HG02610 (cell line): ENCODE measurements around the gene METTL13.

Experiments
- ATAC-seq: cut with Tn5 transposase; IDR thresholded peaks from one replicate; pipeline ENCODE4 v1.9.1; 2021; ENCODE audit warnings: mild to moderate bottlenecking, moderate library complexity; ENCODE audit not compliant: unreplicated experiment

METTL13 gene, protein sequence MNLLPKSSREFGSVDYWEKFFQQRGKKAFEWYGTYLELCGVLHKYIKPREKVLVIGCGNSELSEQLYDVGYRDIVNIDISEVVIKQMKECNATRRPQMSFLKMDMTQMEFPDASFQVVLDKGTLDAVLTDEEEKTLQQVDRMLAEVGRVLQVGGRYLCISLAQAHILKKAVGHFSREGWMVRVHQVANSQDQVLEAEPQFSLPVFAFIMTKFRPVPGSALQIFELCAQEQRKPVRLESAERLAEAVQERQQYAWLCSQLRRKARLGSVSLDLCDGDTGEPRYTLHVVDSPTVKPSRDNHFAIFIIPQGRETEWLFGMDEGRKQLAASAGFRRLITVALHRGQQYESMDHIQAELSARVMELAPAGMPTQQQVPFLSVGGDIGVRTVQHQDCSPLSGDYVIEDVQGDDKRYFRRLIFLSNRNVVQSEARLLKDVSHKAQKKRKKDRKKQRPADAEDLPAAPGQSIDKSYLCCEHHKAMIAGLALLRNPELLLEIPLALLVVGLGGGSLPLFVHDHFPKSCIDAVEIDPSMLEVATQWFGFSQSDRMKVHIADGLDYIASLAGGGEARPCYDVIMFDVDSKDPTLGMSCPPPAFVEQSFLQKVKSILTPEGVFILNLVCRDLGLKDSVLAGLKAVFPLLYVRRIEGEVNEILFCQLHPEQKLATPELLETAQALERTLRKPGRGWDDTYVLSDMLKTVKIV

DNA sequence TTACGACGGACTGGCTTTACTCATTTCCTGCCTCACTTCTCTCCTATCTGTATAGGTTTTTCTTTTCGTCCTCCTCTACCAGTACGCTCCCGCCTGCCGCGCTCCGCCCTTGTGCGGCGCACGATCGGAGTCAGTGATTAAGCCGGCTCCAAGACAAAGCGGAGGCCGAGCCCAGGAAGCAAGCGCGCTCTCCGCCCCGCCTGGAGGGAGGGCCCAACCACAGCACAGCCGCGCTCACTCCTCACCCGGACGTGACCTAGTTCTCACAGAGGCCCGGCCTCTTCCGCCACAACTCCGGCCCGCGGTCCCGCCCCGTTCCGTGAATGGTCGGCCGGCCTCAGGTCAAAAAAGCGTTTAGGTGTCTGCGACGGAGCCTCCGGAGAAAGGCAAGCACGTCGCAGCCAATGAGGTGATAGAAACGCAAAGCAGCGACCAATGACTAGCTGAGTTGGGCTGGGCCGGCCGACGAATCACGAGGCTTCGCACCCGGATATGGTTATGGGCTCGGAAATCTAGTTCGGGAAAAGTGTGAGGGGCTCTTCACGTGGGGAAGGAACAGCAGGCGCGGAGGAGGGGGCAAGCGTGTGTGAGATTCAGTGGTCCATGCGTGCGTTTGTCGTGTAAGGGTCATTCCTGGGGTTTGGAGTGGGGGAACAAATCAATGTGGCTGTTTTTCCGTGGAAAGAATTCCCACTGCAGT, at the start of gene METTL13:
Gene METTL13 (plus strand): TSS at position 485 of the 700 bp plus-strand sequence. CDS start 308 bp downstream, outside the sequence.
- ATAC-seq = peak; percentile 98

DNA sequence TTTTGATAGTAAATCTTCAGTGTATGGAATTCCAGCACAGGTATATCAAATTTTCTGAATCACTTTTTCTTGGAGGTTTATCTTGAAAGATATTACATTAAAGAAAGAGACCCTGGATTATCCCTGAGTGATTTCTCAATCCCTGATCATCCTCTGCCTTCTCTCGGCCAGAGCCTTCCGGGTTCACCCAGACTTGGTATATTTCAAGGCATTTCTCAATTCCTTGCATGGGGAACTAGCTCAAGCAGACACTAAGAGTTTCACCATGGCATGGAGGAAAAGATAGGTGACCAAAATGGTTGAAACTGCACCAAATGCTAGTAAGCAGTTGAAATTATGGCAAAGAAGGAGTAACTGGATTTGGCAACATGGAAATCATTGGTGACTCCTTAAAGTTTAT, 45.3 kb upstream of the METTL13 start:
- ATAC-seq = no peak

DNA sequence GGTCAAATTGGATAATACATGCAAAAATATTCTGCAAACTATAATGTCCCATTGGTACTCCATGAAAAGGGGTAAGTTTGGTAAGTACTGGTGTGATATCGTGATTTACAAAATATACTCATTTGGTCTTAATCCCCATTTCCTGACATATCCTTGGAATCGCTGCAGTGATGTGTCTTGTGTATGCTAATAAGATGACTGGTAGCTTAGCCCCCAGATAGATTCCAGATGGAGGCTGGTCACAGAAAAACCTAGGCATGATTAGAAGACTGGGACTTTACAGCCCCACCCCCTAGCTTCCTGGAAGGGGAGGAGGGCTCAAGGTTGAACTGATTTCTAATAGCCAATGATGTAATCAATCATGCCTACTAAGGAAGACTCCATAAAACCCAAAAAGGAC, 42.5 kb upstream of the METTL13 start:
- ATAC-seq = no peak

DNA sequence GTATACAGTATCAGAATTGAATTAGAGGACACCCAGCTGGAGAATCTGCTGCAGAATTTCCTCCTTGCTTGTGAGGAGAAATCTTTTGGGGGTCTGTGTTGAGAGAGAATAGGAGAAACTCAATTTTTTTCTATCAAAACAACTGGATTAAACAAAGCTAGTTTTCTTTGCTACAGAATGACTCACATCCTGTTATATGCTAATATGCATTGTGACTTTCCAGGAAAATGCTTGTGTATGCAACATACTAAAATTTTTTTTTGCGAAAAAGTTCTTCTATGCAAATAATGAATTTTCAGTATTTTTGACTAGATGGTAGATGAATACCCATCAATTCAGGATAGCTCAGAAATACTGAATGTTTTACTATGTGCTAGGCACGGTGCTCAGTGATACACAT, 41.8 kb upstream of the METTL13 start:
- no peak for ATAC-seq

DNA sequence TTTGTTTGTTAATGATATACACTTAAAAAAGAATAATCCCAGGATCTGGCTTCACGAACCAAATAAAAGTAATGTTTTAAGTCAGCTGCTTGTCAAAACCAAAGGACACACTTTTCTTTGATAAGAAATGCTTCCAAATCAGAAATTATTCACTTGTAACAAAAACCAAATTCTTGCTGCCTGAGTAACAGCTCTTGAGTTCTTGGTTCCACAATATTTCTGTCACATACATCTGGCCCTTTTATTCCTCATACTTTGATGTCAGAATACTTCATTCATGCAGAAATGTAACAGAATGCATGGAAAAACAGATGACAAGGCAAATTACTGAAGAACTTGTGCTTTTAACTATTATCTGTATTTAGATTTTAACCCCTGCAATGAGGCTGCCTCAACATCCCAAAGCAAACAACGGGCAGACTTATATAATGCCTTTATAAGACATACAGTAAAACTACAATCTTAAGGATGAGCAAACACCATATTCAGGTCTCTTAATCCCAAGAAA, 41.0 kb upstream of the METTL13 start:
- ATAC-seq = no peak

DNA sequence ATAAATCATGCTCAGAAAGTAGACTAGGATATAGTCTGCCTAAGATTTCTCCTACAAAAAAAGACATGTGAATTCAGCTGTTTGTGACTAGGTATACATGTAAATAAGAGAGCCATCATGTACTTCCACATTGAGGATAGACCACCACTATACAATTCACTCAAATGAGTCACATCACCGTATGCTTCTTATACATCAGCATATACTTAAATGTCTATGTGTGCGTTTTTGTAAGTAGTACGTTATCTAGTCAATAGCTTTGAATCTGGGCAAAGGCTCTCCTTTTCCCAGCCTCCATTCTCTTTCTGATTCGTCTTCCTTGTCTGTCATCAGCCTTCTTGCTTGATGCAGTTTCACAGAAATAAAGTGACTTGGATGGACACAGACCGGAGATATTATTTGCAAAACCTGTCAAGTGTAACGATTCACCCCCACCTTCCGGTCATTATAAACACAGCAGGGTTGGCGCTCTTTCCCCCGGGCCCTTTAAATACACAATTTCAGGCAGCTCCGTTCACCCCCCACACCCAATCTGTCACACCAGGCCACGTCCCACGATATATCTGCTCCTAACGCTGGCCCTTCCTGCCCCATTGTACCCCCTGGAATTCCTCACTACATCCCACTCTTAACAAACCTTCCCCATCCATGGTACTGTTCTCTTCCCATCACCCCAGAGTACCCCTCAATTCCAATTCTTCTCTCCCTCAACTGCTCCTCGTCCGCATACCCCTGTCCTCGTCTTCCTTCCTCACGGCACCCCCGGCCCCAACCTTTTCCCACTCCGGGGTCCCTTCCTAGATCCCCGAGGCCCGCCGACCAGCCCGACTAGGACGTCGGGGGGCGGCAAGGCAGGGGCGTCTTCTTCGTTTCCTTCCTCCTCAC, 40.2 kb upstream of the METTL13 start:
- peak; percentile 1 for ATAC-seq

DNA sequence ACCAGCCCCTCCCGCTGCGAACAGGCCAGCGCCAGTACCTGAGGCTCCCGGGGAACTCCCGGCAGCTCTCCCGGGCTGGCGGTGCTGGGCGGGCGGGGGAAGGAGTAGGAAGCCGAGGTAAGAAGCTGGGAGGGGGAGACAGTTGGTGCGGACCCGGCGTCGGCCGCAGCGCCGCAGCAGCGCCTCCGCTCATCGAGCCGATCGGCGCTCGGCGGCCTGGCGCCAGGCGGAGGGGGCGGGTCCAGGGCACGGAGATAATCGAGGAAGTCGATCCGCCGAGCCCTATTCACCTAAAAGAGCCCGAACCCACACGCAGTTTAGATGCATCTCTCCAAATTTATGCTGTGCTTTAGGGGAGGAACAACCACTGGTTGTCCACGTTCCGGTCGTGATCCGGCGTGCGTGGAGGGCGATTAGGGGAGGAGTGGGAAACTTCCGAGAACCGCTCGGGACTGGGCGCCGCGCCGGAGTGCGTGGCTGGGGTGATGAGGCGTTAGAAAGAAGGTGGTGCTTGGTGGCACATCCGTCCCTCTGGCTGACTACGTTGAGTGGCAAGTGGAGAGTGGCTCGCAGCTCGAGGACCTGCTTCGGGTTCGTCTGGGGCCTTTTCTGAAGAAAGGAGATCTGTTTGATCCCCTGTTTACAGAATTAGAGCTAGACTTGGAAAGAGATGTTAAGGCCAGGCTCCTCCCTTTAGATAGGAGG, 39.4 kb upstream of the METTL13 start, which contains the start of gene VAMP4:
Gene VAMP4 (minus strand): TSS at position 194 of the 705 bp plus-strand sequence. CDS start 3,651 bp downstream, outside the sequence.
- ATAC-seq = peak; percentile 94

DNA sequence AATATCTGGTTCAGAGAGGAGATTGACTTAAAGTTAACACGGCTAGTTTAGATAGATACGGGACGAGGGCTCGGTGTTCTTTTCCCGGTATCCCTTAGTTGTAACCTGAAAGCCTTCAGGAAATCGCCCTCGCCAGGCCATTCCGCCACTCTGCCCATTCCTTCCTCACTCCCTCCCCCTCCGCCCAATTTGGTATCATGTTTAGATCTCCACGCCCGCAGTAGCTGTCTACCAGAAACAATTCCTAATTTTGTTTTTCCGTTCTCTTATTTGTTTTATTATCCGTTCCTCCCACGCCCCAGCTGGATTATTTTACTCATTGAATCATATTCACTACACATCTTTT, 38.9 kb upstream of the METTL13 start:
- ATAC-seq = no peak

DNA sequence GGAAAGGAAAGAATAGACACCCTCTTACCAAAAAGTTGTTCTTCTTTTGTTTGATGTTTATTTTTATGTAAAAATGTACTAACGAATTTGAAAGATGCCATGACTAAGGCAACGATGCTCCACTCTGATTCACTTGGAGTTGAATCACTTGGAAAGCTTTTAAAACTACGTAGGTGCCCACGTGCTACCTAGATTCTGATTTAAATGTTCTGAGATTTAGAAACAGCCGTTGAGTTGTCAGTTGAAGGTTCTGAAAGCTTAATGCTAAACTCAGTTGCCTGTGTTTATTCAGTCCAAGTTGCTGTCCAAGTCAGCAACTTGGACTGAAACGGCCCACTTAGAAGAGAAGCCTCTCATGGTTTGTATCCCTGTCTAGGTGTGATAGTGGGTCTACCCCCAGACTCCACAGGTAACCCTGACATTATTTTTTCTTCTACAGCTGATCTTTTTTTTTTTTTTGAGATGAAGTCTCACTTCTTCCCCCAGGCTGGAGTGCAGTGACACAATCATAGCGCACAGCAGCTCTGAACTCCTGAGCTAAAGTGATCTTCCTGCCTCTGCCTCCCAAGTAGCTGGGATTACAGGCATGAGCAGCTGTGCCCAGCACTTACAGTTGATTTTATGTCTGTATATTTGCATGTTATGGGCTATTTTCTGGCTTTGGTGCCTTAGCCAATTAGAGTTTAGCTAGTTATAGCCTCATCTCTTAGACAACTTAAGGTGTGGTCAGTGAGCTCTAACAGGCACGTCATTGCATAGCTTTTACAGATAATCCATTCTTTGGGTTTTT, 38.2 kb upstream of the METTL13 start:
- ATAC-seq = no peak

DNA sequence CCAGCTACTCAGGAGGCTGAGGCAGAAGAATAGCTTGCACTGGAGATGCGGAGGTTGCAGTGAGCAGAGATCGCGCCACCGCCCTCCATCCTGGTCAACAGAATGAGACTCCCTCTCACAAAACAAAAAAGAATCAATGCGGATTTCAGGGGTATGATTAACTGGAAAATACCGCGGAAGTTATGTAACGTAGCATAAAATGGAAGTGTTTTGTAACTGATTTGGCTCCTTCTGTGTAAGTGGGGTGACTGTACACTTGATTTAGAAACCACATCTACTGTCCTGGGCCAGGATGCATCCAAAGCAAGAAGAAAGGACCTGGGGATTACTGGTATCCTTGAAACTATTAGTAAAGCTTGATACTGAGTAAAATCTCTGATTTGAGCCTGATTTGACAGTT, 36.5 kb upstream of the METTL13 start:
- no peak for ATAC-seq

DNA sequence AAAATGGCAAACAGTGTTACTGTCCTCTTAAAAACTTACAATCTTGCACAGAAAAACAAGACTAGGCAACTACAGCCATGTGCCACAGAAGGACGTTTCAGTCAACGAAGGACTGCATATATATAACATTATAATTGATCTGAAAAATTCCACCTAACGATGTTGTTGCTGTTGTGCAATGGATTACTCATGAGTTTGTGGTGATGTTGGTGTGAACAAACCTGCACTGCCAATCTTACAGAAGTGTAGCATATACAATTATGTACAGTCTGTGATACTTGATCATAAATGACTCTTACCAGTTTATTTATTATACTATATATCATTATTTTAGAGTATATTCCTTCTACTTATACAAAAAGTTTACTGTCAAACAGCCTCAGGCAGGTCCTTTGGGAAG, 32.8 kb upstream of the METTL13 start:
- no peak for ATAC-seq

DNA sequence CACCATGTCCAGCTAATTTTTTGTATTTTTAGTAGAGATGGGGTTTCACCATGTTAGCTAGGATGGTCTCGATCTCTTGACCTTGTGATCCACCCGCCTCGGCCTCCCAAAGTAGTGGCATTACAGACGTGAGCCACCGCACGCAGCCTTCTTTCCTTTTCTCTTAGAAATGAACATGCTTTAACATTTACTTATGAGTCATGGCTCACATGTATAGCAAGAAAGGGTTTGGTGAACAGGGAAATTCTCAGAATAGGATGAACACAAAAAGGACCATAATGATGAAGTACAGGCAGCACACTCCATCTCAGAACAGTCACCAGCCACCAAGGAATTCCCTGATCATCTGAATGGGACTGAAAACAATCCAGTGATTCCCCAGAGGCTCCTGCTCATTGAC, 30.2 kb upstream of the METTL13 start:
- ATAC-seq = no peak

DNA sequence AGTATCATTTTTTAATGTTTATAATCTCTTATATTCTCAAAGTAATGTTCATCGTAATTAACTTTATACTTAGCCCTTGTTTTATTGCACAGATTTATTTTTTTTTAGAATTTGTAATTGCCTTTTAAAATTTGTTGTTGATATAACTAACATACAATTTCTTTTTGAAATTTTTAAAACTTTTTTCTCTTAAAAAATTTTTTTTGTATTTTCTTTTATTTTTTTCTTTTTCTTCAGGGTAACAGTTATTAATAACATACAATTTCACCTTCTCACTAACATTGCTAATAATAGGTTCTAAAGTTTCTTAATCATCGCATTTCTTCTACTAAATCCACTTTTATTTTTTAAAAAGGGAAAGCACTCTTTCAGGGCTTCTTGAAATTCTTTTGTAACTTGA, 28.3 kb upstream of the METTL13 start:
- no peak for ATAC-seq

DNA sequence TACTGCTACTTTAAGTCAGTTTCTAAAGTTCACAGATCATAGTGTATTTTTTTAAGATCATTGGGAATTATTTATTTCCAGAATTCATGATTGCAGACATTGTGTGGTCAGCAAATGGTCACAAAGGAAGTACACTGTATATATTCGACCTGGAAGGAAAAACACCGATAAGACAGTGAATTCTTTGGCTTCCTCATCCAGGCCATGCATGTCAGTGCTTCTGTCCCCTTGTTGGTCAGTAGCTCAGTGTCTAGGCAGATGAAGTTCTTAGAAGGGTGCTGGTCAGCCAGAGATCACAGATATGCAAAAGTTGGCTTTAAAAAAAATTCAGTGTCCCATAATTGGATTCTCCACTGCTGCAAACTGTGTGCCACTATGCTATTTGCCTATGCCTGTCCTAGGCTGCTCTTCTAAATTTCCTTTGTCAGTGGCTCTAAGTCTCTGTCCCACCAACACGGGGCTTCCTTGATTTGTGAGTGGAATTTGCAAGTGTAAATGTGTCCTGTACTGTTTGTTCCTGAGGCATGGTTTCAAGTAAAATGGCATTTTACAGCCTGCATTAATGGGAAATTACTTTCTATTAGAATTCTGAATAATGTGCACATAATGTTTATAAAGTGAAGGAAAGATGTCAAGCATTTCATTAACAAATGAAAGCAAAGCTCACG, 27.6 kb upstream of the METTL13 start:
- ATAC-seq = no peak

DNA sequence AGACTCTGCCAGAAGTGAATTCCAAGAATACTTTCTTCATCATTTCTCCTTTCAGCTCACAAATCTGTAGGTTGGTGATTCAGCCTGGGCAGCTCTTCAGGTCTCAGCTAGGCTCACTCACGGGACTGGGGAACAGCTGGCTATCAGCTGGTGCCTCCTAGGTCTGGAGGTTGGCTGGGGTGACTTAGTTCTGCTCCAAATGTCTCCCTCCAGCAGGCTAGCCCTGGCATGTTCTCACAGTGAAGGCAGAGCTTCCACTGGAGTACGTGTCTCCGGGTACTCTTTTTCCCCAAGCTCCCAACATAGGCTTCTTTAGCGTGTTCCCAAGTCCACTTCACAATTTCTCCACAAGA, 27.1 kb upstream of the METTL13 start:
- ATAC-seq = no peak

DNA sequence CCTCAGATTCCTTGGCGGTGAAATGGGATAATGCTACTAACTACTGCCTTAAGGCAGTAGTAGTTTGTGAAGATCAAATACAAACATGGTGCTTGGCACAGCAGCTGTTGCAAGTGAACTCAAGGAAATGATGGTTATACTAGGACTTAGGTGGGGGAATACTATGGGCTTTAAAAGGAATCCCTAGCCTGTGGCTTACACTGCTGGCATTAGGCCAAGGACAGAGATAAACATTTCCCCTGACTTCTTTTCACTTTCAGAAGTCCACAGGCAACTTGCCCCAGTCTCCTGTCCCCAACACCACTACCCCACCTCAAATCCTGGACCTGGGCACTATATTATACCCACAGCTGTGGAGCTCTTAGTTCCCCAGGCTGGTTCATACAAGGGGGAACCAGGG, 26.5 kb upstream of the METTL13 start:
- no peak for ATAC-seq

DNA sequence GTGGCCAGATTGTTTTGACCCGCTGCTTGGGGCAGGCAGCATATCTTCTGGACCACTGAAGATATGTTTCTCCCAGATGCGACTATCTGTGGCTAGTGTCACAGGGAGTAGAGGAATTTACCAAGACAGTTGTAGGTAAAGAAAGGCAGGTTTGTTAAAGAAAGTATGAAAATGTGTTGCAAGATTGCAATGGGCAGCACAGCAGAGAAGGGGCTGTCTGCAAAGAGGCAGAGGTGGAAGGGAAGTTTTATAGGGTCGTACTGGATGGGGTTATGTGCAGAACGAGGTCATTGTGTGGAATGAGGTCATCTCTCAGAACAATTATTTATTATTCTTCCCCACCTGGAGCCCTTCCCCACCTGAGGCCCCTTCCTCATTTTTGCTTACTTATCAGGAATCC, 24.6 kb upstream of the METTL13 start:
- ATAC-seq = no peak

DNA sequence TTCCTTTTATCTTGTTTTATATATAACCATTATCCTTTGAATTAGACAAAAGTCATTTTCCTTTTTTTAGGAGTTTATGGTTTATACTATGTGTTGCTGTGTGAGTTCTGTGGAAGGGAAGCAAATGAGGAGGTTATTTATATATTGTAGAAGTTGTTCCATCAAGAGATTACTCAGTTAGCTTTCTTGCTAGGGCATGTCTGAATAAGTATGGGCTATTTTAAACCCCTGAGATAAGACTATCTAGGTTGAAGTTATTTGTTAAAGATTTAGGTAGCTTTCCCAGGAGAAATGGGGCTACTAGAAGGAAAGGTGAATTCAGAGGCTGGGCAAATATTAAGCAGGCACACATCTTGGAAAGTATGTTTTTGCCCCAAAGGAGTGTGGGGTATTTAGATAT, 23.4 kb upstream of the METTL13 start:
- ATAC-seq = no peak

DNA sequence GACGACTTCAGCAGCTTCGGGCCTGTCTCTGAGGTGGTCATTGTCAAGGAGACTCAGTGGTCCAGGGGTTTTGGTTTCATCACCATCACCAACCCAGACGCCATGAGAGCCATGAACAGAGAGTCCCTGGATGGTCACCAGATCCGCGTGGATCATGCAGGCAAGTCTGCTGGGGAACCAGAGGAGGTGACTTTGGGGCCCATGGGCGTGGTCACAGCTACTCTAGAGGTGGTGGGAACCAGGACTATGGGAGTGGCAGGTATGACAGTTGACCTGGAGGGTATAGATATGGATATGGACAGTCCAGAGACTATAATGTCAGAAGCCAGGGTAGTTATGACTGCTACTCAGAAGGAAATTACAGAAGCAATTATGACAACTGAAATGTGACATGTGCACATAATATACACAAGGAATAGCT, 19.3 kb upstream of the METTL13 start:
- no peak for ATAC-seq
